Measurements from ENCODE around the gene COPG1. TPM values are rescaled to one million over a fixed set of nuclear protein-coding genes. Genes with fewer than 3 reads are reported as not detected.

The COPG1 gene
- total and polyA plus RNA-seq, 9 of the 15 experiments (the other 6 are each of a cell fraction or from before 2014, with no cell fraction given) = 40.3 to 105 (median 62.4) TPM

GRCh38 chr3:129286081-129286480 is 36.7 kb downstream of the COPG1 start (continued):
- no peak for TF ChIP-seq ZNF395 (CRISPR knock-in tag; IDR thresholded peaks at IDR 0.05)
- no peak for TF ChIP-seq MAFF (IDR thresholded peaks at IDR 0.05; ENCODE audit: low read length)
- no peak for TF ChIP-seq SMC3 (conservative IDR thresholded peaks at IDR 0.05; ENCODE audit: insufficient read depth, low read depth, low read length)
- TF ChIP-seq CHD7 (IDR thresholded peaks at IDR 0.05; ENCODE audit: low read depth, low read length) = no peak
- TF ChIP-seq CBX8 (IDR thresholded peaks at IDR 0.05; ENCODE audit: borderline replicate concordance, extremely low read depth, low read depth, low read length, poor library complexity, severe bottlenecking) = no peak
- no peak for TF ChIP-seq ZHX1 (conservative IDR thresholded peaks at IDR 0.05; ENCODE audit: low read length)
- no peak for TF ChIP-seq ZNF121 (CRISPR knock-in tag; conservative IDR thresholded peaks at IDR 0.05)
- TF ChIP-seq SFPQ (IDR thresholded peaks at IDR 0.05; ENCODE audit: low read depth, low read length) = no peak
- no peak for TF ChIP-seq SP1 (CRISPR knock-in tag; IDR thresholded peaks at IDR 0.05)

Measured in K562 (cell line).